Calu3 (cell line): ENCODE results near the gene MAPK1. TPM values are rescaled to one million over a fixed set of nuclear protein-coding genes. Genes with fewer than 3 reads are reported as not detected.

Experiments used
- BruUV-seq: library from RNA; stranded (reverse); fragments of 400-500 nt; replicated peaks from 2 replicates; lab custom pipeline; 2021; lab: Mats Ljungman, UMichigan
- CTCF ChIA-PET: fragments of 300-600 bp; sonication (Branson Sonifier 250); formaldehyde crosslinking; loops from one replicate; lab custom pipeline; 2022; ENCODE audit warnings: antibody characterized with exemption; lab: Charles Lee
- DNase-seq: peaks from one replicate; pipeline ENCODE4 v3.0.0; 2022
- H3K27ac Mint-ChIP-seq: one replicate; pipeline ENCODE4 v1.8.0; 2022; ENCODE audit warnings: mixed read lengths; ENCODE audit not compliant: unreplicated experiment
- H3K27me3 Mint-ChIP-seq: one replicate; pipeline ENCODE4 v1.8.0; 2022; ENCODE audit warnings: mixed read lengths; ENCODE audit not compliant: unreplicated experiment
- H3K36me3 Mint-ChIP-seq: one replicate; pipeline ENCODE4 v1.8.0; 2022; ENCODE audit warnings: mild to moderate bottlenecking, moderate library complexity, mixed read lengths; ENCODE audit not compliant: insufficient read depth, unreplicated experiment
- H3K4me1 Mint-ChIP-seq: one replicate; pipeline ENCODE4 v1.8.0; 2022; ENCODE audit warnings: mild to moderate bottlenecking, low read depth, mixed read lengths; ENCODE audit not compliant: unreplicated experiment
- H3K4me3 Mint-ChIP-seq: one replicate; pipeline ENCODE4 v1.8.0; 2022; ENCODE audit warnings: mild to moderate bottlenecking, low read depth, moderate library complexity, mixed read lengths; ENCODE audit not compliant: unreplicated experiment
- H3K9me3 Mint-ChIP-seq: one replicate; pipeline ENCODE4 v1.8.0; 2022; ENCODE audit warnings: low read depth, mixed read lengths; ENCODE audit not compliant: unreplicated experiment
- intact Hi-C: fragments of 100-400 bp; cut with micrococcal nuclease; formaldehyde crosslinking; loops from one replicate; pipeline ENCODE4 v1.10.0; 2022; ENCODE audit not compliant: unreplicated experiment
- total RNA-seq: library from RNA; stranded (reverse); gene quantifications from 2 replicates; pipeline ENCODE4 v1.2.3, GENCODE V29; 2022
- TF ChIP-seq, protein P1 (sequence below): fragments of 200-600 bp; IDR thresholded peaks from one replicate; pipeline ENCODE4 v1.8.0; 2022; ENCODE audit warnings: antibody characterized with exemption; ENCODE audit not compliant: unreplicated experiment

The MAPK1 gene
- total RNA-seq, 1 experiment from 2014 or later, result 157 TPM

DNA sequence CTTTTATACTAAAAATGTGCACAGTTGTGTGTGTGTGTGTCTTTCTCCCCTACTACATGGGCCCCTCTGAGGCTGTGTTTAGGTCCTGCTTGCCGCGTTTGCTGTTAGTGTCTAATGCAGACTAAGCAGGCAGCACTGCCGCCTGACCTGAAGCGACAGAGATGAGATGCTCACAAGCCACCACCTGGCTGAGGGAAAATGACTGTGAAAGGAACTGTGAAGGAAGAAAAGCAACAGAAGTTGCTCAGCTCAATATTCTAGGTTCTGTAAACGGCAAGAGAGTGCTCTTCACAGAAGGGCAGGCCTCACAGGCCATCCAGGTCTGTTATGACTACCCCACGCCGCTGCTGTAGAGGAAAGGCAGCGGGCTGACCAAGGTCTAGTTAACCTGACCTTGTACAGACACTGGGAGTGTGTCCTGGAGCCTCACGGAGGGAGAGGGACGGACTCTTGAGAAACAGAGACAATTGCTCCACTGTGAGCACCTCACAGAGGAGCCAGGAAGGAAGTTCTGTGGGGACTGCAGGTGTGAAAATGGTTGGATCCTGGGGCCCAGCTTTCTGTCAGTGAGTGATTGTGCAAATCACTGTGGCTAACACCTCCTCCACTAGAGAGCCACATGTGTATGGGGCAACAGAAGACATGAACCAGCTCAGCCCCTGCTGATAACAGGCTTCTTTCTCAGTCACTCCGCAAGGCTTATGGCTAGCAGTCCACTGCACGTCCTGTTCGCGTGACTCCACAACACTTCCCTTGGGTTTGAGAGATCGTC is 100.6 kb downstream of the MAPK1 start:
- no peaks in the 10 kb centered on the region for H3K4me1 Mint-ChIP-seq
- CTCF ChIA-PET, result no interaction called here
- no peaks in the 10 kb centered on the region for H3K9me3 Mint-ChIP-seq
- no TSS peak for BruUV-seq
- peaks cover 30% of the 10 kb centered on the region for H3K36me3 Mint-ChIP-seq
- DNase-seq, result no peak
- TF ChIP-seq, protein P1, sequence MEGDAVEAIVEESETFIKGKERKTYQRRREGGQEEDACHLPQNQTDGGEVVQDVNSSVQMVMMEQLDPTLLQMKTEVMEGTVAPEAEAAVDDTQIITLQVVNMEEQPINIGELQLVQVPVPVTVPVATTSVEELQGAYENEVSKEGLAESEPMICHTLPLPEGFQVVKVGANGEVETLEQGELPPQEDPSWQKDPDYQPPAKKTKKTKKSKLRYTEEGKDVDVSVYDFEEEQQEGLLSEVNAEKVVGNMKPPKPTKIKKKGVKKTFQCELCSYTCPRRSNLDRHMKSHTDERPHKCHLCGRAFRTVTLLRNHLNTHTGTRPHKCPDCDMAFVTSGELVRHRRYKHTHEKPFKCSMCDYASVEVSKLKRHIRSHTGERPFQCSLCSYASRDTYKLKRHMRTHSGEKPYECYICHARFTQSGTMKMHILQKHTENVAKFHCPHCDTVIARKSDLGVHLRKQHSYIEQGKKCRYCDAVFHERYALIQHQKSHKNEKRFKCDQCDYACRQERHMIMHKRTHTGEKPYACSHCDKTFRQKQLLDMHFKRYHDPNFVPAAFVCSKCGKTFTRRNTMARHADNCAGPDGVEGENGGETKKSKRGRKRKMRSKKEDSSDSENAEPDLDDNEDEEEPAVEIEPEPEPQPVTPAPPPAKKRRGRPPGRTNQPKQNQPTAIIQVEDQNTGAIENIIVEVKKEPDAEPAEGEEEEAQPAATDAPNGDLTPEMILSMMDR, result no peak
- intact Hi-C loops, result no loop called here
- H3K4me3 Mint-ChIP-seq, result no peak overlapping the region
- no peak overlapping the region for H3K27ac Mint-ChIP-seq
- H3K27me3 Mint-ChIP-seq, result no peaks in the 10 kb centered on the region

DNA sequence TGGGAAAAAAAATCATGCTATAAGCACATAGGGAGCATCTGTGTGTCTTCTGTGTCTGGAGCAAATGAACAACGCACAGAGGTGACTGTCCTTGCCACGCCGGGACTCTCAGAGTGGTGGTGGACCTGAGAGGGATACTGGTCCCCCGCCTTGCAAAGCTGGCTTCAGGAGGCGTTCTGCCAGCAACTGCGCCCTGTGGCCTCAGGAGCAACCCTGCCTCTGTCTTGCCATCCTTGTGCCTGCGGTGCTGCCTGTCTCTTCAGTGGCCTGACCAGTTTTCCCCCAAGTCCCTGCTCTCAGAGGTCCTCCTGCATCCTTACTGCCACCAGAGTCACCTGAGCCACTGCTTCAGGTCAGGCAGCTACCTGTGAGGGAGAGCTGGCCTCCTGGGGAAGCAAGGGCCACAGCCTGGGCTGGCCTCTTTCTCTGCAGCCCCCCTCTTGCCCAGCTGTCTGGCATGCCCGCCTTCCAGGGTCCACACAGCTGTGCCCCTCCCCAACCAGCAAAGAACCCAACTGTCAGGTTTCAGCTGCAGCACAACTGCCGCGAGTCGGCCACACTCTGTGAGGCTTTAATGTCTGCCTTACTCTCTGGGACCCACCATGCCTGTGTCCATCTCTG is 101.4 kb downstream of the MAPK1 start:
- H3K4me1 Mint-ChIP-seq, result no peaks in the 10 kb centered on the region
- no peak overlapping the region for H3K27ac Mint-ChIP-seq
- no peaks in the 10 kb centered on the region for H3K9me3 Mint-ChIP-seq
- no TSS peak for BruUV-seq
- intact Hi-C loops, result no loop called here
- CTCF ChIA-PET, result interaction anchor here (0.6 kb wide), 1 partner anchor 45 kb away, joined by 3 read pairs; no protein-coding TSS in a partner anchor
- TF ChIP-seq, protein P1, result no peak
- no peaks in the 10 kb centered on the region for H3K27me3 Mint-ChIP-seq
- H3K36me3 Mint-ChIP-seq, result peaks cover 30% of the 10 kb centered on the region
- DNase-seq, result no peak
- no peak overlapping the region for H3K4me3 Mint-ChIP-seq

- Mint-ChIP-seq H3K4me3 (no peak overlapping the region), H3K27ac (no peak overlapping the region), H3K36me3 (peaks cover 21% of the 10 kb centered on the region), H3K4me1 (no peaks in the 10 kb centered on the region), H3K9me3 (no peaks in the 10 kb centered on the region), H3K27me3 (no peaks in the 10 kb centered on the region)
- no peak for DNase-seq
- CTCF ChIA-PET, result interaction anchor here (1.2 kb wide), 1 partner anchor 15 kb away, joined by 3 read pairs; no protein-coding TSS in a partner anchor
- intact Hi-C loops, result no loop called here
- BruUV-seq, result no TSS peak
- TF ChIP-seq, protein P1, result no peak
These were observed 103.2 kb downstream of the MAPK1 start for GRCh38 chr22:21764038-21764804.
